Activated CD8-positive, alpha-beta T cell treated with anti-CD3 and anti-CD28 coated beads for 36 hours (primary cell): ENCODE measurements around the gene SSTR5. TPM values are rescaled to one million over a fixed set of nuclear protein-coding genes. Genes with fewer than 3 reads are reported as not detected.

Experiments used
- ATAC-seq: fragments of 200-7000 bp; cut with Tn5 transposase; one replicate; pipeline ENCODE4 v1.10.0; 2021; ENCODE audit warnings: mild to moderate bottlenecking, moderate library complexity
- CTCF ChIA-PET: fragments of 350-600 bp; sonication (Branson Sonifier 250); formaldehyde crosslinking; loops from one replicate; lab custom pipeline; 2021; ENCODE audit warnings: antibody characterized with exemption; lab: Charles Lee
- POLR2A ChIA-PET: fragments of 350-600 bp; sonication (Branson Sonifier 250); formaldehyde crosslinking; loops from one replicate; lab custom pipeline; 2021; ENCODE audit warnings: antibody characterized with exemption; lab: Charles Lee
- DNase-seq: peaks from one replicate; pipeline ENCODE4 v3.0.0-alpha.2; 2020
- H3K27ac Mint-ChIP-seq: one replicate; pipeline ENCODE4 v1.8.0; 2021; ENCODE audit warnings: mild to moderate bottlenecking, mixed read lengths
- H3K27me3 Mint-ChIP-seq: one replicate; pipeline ENCODE4 v1.8.0; 2021; ENCODE audit warnings: mixed read lengths
- H3K36me3 Mint-ChIP-seq: one replicate; pipeline ENCODE4 v1.8.0; 2021; ENCODE audit warnings: low read depth, mixed read lengths
- H3K4me1 Mint-ChIP-seq: one replicate; pipeline ENCODE4 v1.8.0; 2021; ENCODE audit warnings: low read depth, mixed read lengths
- H3K4me3 Mint-ChIP-seq: one replicate; pipeline ENCODE4 v1.8.0; 2021; ENCODE audit warnings: mild to moderate bottlenecking, moderate library complexity, mixed read lengths
- H3K9me3 Mint-ChIP-seq: one replicate; pipeline ENCODE4 v1.8.0; 2021; ENCODE audit warnings: mixed read lengths
- CTCF ChIP-seq: fragments of 200-600 bp; IDR thresholded peaks from one replicate; pipeline ENCODE4 v1.8.0; 2022; ENCODE audit warnings: antibody characterized with exemption, mild to moderate bottlenecking
- intact Hi-C: fragments of 100-400 bp; cut with micrococcal nuclease; formaldehyde crosslinking; loops from one replicate; pipeline ENCODE4 v1.10.0; 2022
- total RNA-seq, 2 experiments: library from RNA; stranded (reverse); gene quantifications; one replicate each; pipeline ENCODE4 v1.2.3, GENCODE V29; 2021

Gene SSTR5
- total RNA-seq, 2 experiments from 2014 or later, result not detected

- peaks cover 10% of the 10 kb centered on the region for H3K27me3 Mint-ChIP-seq
- DNase-seq, result no peak
- ChIA-PET CTCF (no interaction called here), POLR2A (interaction anchor here (0.5 kb wide), 1 partner anchor 32 kb away, joined by 3 read pairs; no protein-coding TSS in a partner anchor)
- no peaks in the 10 kb centered on the region for H3K4me1 Mint-ChIP-seq
- intact Hi-C loops, result no loop called here
- ATAC-seq, result no peak
- H3K4me3 Mint-ChIP-seq, result no peak overlapping the region
- no peak for TF ChIP-seq CTCF
- H3K27ac Mint-ChIP-seq, result no peak overlapping the region
- H3K36me3 Mint-ChIP-seq, result no peaks in the 10 kb centered on the region
- H3K9me3 Mint-ChIP-seq, result no peaks in the 10 kb centered on the region
Observed at GRCh38 chr16:1027501-1027815, 45.1 kb upstream of the SSTR5 start.

- Mint-ChIP-seq H3K4me3 (no peak overlapping the region), H3K36me3 (no peaks in the 10 kb centered on the region), H3K4me1 (no peaks in the 10 kb centered on the region), H3K27ac (no peak overlapping the region), H3K9me3 (no peaks in the 10 kb centered on the region), H3K27me3 (peaks cover 10% of the 10 kb centered on the region)
- DNase-seq, result peak; percentile 33
- ChIA-PET CTCF (no interaction called here), POLR2A (interaction anchor here (0.5 to 1.1 kb wide), 2 partner anchors 33 to 122 kb away, joined by 3 read pairs; no protein-coding TSS in a partner anchor)
- ATAC-seq, result no peak
- TF ChIP-seq CTCF, result no peak
- intact Hi-C loops, result no loop called here
Observed at GRCh38 chr16:1028056-1028455, 44.5 kb upstream of the SSTR5 start.

GRCh38 chr16:1028524-1029258 lies 43.9 kb upstream of the SSTR5 start:
- Mint-ChIP-seq H3K9me3 (no peaks in the 10 kb centered on the region), H3K27ac (no peak overlapping the region), H3K36me3 (no peaks in the 10 kb centered on the region), H3K4me1 (no peaks in the 10 kb centered on the region), H3K4me3 (no peak overlapping the region), H3K27me3 (peaks cover 10% of the 10 kb centered on the region)
- ChIA-PET POLR2A (interaction anchor here (1.1 kb wide), 1 partner anchor 121 kb away, joined by 3 read pairs; no protein-coding TSS in a partner anchor), CTCF (no interaction called here)
- ATAC-seq, result no peak
- no peak for TF ChIP-seq CTCF
- intact Hi-C loops, result no loop called here
- no peak for DNase-seq

- H3K27me3 Mint-ChIP-seq, result peaks cover 10% of the 10 kb centered on the region
- POLR2A ChIA-PET, result interaction anchor here (1.1 kb wide), 1 partner anchor 121 kb away, joined by 3 read pairs; no protein-coding TSS in a partner anchor
- no peak for TF ChIP-seq CTCF
- H3K36me3 Mint-ChIP-seq, result no peaks in the 10 kb centered on the region
- no peaks in the 10 kb centered on the region for H3K9me3 Mint-ChIP-seq
- H3K4me3 Mint-ChIP-seq, result no peak overlapping the region
- DNase-seq, result no peak
- intact Hi-C loops, result no loop called here
- no peaks in the 10 kb centered on the region for H3K4me1 Mint-ChIP-seq
- ATAC-seq, result no peak
- no peak overlapping the region for H3K27ac Mint-ChIP-seq
- CTCF ChIA-PET, result no interaction called here
Observed at GRCh38 chr16:1029259-1029545, 43.3 kb upstream of the SSTR5 start.

GRCh38 chr16:1030473-1030901 lies 42.1 kb upstream of the SSTR5 start:
- no peak for DNase-seq
- peaks cover 12% of the 10 kb centered on the region for H3K27me3 Mint-ChIP-seq

More at GRCh38 chr16:1030473-1030901, 42.1 kb upstream of the SSTR5 start:
- Mint-ChIP-seq H3K9me3 (no peaks in the 10 kb centered on the region), H3K27ac (no peak overlapping the region), H3K36me3 (no peaks in the 10 kb centered on the region), H3K4me3 (no peak overlapping the region), H3K4me1 (no peaks in the 10 kb centered on the region)
- TF ChIP-seq CTCF, result no peak
- ChIA-PET CTCF (no interaction called here), POLR2A (no interaction called here)
- intact Hi-C loops, result no loop called here
- no peak for ATAC-seq
